ENCODE measurements around the gene MT1F.

MT1F gene

DNA sequence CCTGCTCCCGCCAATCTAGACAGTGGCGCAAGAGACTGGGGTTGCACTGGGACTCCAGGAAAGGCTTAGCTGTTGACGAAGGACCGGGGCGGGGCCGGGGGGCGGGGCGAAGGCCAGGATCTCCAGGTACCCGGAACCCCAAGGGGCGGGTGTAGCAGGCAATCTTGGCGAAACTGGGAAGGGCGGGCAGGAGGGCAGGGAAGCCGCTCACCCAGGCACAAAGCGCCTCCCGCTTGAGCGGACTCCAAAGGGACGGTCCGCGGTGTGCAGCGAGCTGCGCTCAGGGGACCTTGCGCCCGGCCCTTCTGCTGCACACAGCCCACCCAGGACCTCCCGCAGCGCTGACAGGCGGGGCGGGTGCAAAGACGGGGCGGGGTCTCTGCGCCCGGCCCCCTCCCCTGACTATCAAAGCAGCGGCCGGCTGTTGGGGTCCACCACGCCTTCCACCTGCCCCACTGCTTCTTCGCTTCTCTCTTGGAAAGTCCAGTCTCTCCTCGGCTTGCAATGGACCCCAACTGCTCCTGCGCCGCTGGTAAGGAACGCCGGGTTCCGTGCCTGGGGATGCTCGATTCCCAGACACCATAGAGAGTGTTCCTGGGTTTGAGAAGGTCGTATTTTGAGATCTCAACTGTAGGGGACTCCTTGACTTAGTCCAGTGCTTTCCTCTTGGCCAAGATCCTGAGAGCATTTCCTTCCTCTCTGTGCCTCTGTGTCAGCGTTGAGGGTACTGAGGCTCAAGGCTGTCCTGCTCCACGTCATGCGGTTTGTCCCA, at the start of gene MT1F:
Gene MT1F (plus strand): TSS at position 405 of the 772 bp plus-strand sequence. CDS start 100 bp downstream, at position 505.
- Mint-ChIP-seq H3K9me3 (no peaks in the 10 kb centered on the region), H3K36me3 (ENCODE audit: low read depth) (peaks cover 2% of the 10 kb centered on the region)

GRCh38 chr16:56608043-56608875, 49.5 kb upstream of the MT1F start, which contains the start of gene MT2A:
Gene MT2A (plus strand): TSS chr16:56608584. CDS start chr16:56608656, 72 bp downstream.
- Mint-ChIP-seq H3K36me3 (ENCODE audit: low read depth) (peaks cover 11% of the 10 kb centered on the region), H3K27ac (peak within 1 kb of the TSS; percentile 93), H3K4me3 (peak within 1 kb of the TSS; percentile 95), H3K4me1 (ENCODE audit: low read depth) (peaks cover 65% of the 10 kb centered on the region), H3K27me3 (no peaks in the 10 kb centered on the region), H3K9me3 (no peaks in the 10 kb centered on the region)
- peak; percentile 90 for DNase-seq

More for the DNA sequence above, at the start of gene MT1F:
- peak; percentile 83 for DNase-seq
- Mint-ChIP-seq H3K4me1 (ENCODE audit: low read depth) (peaks cover 25% of the 10 kb centered on the region), H3K27ac (peak within 1 kb of the TSS; percentile 75), H3K27me3 (peaks cover 3% of the 10 kb centered on the region), H3K4me3 (peak within 1 kb of the TSS; percentile 86)

DNA sequence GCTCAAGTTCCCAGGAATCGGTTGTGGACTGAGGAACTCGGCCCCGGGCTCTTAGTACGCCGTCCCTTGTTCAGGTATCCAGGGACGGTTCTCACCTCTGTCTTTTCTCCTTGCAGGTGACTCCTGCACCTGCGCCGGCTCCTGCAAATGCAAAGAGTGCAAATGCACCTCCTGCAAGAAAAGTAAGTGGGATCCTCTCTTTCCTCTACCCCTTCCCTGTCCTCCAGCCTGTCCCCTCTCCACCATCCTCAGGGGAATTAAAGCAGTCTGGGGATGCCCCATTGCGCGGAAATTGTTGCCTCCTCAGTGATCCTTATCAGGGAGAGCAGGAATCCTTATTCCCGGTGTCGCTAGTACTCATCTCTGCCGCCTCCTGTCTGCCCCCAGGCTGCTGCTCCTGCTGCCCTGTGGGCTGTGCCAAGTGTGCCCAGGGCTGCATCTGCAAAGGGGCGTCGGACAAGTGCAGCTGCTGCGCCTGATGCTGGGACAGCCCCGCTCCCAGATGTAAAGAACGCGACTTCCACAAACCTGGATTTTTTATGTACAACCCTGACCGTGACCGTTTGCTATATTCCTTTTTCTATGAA, 48.8 kb upstream of the MT1F start:
- H3K27ac Mint-ChIP-seq: peak overlapping the region; percentile 93
- H3K9me3 Mint-ChIP-seq: no peaks in the 10 kb centered on the region
- H3K27me3 Mint-ChIP-seq: no peaks in the 10 kb centered on the region
- peak; percentile 52 for DNase-seq
- H3K36me3 Mint-ChIP-seq (ENCODE audit: low read depth): peaks cover 11% of the 10 kb centered on the region
- peaks cover 72% of the 10 kb centered on the region for H3K4me1 Mint-ChIP-seq (ENCODE audit: low read depth)
- H3K4me3 Mint-ChIP-seq: peak overlapping the region; percentile 95

GRCh38 chr16:56609463-56609921, 48.3 kb upstream of the MT1F start:
- no peaks in the 10 kb centered on the region for H3K9me3 Mint-ChIP-seq
- peaks cover 11% of the 10 kb centered on the region for H3K36me3 Mint-ChIP-seq (ENCODE audit: low read depth)
- H3K4me1 Mint-ChIP-seq (ENCODE audit: low read depth): peaks cover 77% of the 10 kb centered on the region
- peak overlapping the region; percentile 93 for H3K27ac Mint-ChIP-seq
- peak overlapping the region; percentile 95 for H3K4me3 Mint-ChIP-seq
- no peaks in the 10 kb centered on the region for H3K27me3 Mint-ChIP-seq
- peak; percentile 66 for DNase-seq

GRCh38 chr16:56610017-56610608, 47.6 kb upstream of the MT1F start:
- H3K27me3 Mint-ChIP-seq: no peaks in the 10 kb centered on the region
- H3K4me3 Mint-ChIP-seq: peak overlapping the region; percentile 95
- H3K9me3 Mint-ChIP-seq: no peaks in the 10 kb centered on the region
- H3K36me3 Mint-ChIP-seq (ENCODE audit: low read depth): peaks cover 11% of the 10 kb centered on the region
- H3K4me1 Mint-ChIP-seq (ENCODE audit: low read depth): peaks cover 83% of the 10 kb centered on the region
- peak; percentile 75 for DNase-seq
- H3K27ac Mint-ChIP-seq: peak overlapping the region; percentile 93

DNA sequence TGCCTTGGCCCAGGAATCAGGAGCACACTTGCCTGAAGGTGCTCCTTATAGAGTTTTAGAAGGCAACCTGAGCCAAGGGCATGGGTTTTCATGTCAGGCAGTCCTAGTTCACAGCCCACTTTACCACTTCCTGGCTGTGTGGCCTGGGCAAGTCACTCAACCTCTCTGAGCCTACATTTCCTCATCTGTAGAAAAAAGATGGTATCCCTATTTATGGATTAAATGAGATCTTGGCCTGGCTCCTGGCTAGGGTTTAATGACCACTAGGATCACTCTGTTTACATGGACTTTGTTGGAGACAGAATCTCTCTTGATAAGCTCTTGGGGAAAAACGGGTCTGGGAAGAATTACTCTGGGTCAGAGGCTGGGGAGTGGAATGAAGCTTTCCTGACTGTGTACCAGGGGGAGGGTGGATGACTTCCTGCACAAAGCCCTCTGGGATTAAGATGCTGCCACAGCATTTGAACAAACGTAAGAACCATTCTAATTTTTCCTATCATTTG, 47.1 kb upstream of the MT1F start:
- DNase-seq: no peak
- Mint-ChIP-seq H3K4me3 (peak overlapping the region; percentile 95), H3K27me3 (no peaks in the 10 kb centered on the region), H3K9me3 (no peaks in the 10 kb centered on the region), H3K36me3 (ENCODE audit: low read depth) (peaks cover 11% of the 10 kb centered on the region), H3K4me1 (ENCODE audit: low read depth) (peaks cover 88% of the 10 kb centered on the region), H3K27ac (peak overlapping the region; percentile 93)

DNA sequence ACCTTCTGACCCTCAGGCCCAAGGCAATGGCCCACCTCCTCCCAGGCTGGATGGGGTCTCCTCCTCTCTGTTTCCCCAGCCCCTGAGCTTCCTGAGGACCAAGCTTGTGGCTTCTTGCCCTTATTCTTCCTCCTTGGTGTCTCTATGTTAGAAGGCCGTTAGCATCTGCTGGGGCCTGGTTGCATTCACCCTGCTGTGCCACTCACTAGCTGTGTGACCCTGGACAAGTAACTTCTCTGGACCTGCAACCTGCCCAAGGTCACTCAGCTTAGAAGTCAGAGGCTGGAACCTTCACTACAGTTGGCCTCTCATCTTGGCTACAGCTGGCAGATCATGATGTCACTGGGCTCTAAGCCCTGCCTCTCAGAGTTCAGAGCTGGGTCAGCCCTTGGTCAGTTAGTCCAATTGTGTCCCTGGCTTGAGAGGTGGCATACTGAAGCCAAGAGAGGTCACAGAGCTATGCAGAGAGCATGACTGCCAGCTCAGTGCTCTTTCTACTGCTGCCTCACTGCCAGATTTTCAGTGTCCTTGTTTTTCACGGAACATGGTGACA, 46.4 kb upstream of the MT1F start:
- Mint-ChIP-seq H3K36me3 (ENCODE audit: low read depth) (peaks cover 11% of the 10 kb centered on the region), H3K4me1 (ENCODE audit: low read depth) (peaks cover 83% of the 10 kb centered on the region), H3K9me3 (no peaks in the 10 kb centered on the region), H3K4me3 (no peak overlapping the region), H3K27me3 (peaks cover 1% of the 10 kb centered on the region), H3K27ac (peak overlapping the region; percentile 93)
- no peak for DNase-seq

GRCh38 chr16:56613706-56614105, 44.1 kb upstream of the MT1F start:
- peaks cover 77% of the 10 kb centered on the region for H3K4me1 Mint-ChIP-seq (ENCODE audit: low read depth)
- peak overlapping the region; percentile 35 for H3K4me3 Mint-ChIP-seq
- H3K36me3 Mint-ChIP-seq (ENCODE audit: low read depth): peaks cover 8% of the 10 kb centered on the region

DNA sequence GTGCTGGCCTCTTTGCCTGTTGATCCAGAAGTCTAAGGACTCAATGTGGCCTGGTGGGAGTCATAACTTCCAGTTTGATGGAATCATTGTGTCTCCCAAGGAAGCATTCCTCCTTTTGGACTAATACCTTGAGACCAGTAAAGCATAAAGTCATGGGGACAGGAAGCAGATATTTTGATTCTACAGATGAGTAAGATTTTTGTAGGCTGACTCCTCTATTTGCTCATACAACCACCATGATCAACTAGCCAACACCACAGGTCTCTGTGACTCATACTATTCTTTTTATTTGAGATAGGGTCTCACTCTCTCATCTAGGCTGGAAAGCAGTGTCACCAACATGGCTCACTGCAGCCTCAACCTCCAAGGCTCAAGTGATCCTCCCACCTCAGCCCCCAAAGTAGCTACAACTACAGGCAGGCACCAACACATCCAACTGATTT, 43.2 kb upstream of the MT1F start:
- H3K4me1 Mint-ChIP-seq (ENCODE audit: low read depth): peaks cover 70% of the 10 kb centered on the region

More at GRCh38 chr16:56613706-56614105, 44.1 kb upstream of the MT1F start:
- peak overlapping the region; percentile 87 for H3K27ac Mint-ChIP-seq
- peaks cover 23% of the 10 kb centered on the region for H3K27me3 Mint-ChIP-seq
- DNase-seq: no peak
- no peaks in the 10 kb centered on the region for H3K9me3 Mint-ChIP-seq

DNA sequence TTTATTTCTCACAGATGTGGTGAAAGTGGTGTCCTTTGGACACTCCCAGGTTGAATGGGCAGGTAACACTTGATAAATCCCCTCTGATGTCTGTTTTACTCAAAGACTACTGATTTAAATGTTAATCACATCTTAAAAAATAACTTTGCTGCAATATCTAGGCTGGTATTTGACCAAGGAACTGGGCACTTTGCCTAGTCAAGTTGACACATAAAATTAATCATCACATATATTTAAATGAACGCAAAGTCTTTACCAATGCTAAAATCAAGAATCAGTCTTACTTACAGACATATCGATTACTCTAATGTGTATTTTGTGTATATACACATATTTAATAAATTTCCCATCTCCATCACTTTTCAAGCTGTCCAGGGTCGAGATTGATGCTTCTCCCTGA, 42.4 kb upstream of the MT1F start:
- H3K4me1 Mint-ChIP-seq (ENCODE audit: low read depth): peaks cover 62% of the 10 kb centered on the region
- no peak overlapping the region for H3K4me3 Mint-ChIP-seq
- H3K9me3 Mint-ChIP-seq: no peaks in the 10 kb centered on the region
- H3K27me3 Mint-ChIP-seq: peaks cover 29% of the 10 kb centered on the region
- H3K36me3 Mint-ChIP-seq (ENCODE audit: low read depth): no peaks in the 10 kb centered on the region
- DNase-seq: no peak
- peak overlapping the region; percentile 87 for H3K27ac Mint-ChIP-seq

More for the DNA sequence above, 43.2 kb upstream of the MT1F start:
- Mint-ChIP-seq H3K4me3 (peak overlapping the region; percentile 35), H3K27me3 (peaks cover 27% of the 10 kb centered on the region), H3K9me3 (no peaks in the 10 kb centered on the region), H3K27ac (peak overlapping the region; percentile 87), H3K36me3 (ENCODE audit: low read depth) (no peaks in the 10 kb centered on the region)
- peak; percentile 51 for DNase-seq

- Mint-ChIP-seq H3K4me3 (peak overlapping the region; percentile 20), H3K36me3 (ENCODE audit: low read depth) (no peaks in the 10 kb centered on the region), H3K9me3 (no peaks in the 10 kb centered on the region), H3K27me3 (peaks cover 29% of the 10 kb centered on the region), H3K4me1 (ENCODE audit: low read depth) (peaks cover 48% of the 10 kb centered on the region), H3K27ac (no peak overlapping the region)
- no peak for DNase-seq
Measured at GRCh38 chr16:56616608-56617211, 41.0 kb upstream of the MT1F start.

DNA sequence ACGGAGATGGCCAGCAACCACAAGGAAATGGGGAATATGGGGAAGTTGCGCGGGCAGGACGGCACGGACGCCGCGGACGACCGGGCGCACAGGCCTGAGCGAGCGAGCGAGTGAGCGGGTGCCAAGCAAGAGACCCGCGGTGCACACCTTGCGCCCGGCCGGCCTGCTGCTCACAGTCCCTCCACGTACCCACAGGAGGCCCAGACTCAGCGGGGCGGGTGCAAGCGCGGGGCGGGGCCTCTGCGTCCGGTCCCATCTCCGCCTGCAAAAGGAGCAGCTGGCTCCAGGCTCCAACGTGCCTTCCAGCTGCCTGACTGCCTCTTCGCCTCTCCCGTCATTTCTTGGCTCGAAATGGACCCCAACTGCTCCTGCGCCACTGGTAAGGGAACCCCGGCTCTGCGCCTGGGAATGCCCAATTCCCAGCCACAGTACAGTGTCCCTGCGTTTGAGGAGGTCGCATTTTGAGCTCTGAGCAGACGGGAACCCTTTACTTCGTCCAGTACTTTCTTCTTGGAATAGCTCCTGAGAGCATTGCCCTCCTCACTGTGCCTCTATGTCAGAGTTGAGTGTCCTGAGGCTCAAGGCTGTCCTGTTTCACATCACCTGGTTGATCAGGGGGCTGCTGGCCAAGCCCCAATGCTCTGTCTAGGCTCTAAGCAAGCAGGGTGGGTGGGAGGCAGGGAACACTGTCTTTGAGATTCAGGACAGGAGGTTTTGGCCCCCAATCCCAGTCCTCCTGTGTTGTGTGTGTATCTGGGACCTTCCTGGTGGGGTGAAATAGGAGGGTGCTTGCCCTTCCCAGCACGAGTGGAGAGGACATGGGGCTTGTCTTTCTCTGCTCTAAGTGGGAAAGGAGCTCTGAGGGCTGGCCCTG, 40.3 kb upstream of the MT1F start:
- H3K36me3 Mint-ChIP-seq (ENCODE audit: low read depth): no peaks in the 10 kb centered on the region
- H3K4me3 Mint-ChIP-seq: peak overlapping the region; percentile 44
- H3K9me3 Mint-ChIP-seq: no peaks in the 10 kb centered on the region
- peak; percentile 66 for DNase-seq
- H3K27me3 Mint-ChIP-seq: peaks cover 29% of the 10 kb centered on the region
- H3K27ac Mint-ChIP-seq: no peak overlapping the region
- H3K4me1 Mint-ChIP-seq (ENCODE audit: low read depth): peaks cover 43% of the 10 kb centered on the region

All from activated T-cell treated with anti-CD3 and anti-CD28 coated beads, Interleukin-2, amount 50 U/mL, for 24 hours (primary cell).